ENCODE data around the gene INTS1. TPM values are rescaled to one million over a fixed set of nuclear protein-coding genes. Genes with fewer than 3 reads are reported as not detected.

The INTS1 gene
- total RNA-seq, 1 donor from 2014 or later = 89.5 TPM

DNA sequence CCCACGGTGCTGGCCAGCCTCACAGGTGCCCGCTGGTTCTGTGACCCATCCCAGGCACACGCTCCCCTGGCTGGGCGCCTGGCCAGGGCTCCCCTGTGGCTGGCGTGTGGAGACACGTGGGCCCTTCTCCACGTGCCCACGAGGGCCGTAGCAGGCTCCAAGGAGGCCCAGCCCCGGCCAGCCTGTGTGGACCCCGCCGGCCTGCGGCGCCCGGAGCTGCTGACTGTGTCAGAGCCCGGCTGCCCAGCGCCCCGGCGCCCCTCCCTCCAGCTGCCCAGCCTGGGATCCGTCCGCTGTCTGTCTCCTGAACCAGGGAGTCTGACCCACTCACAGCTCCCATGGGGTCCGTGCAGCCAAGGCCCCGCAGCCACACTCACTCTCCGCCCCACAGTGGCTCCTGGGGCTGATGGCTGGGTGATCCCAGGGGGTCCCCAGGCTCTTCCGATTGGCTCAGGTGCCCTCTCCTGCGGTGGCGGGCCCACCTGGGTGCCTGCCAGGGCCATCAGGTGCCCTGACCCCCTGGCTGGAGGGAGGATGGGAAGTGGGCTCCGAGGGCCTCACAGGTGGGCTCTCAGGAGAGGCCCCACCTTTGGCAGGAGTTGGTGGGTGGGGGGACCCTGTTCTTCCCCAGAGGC lies 42.2 kb upstream of the INTS1 start:
- Mint-ChIP-seq H3K4me1 (no peaks in the 10 kb centered on the region), H3K4me3 (no peak overlapping the region), H3K27ac (no peak overlapping the region), H3K27me3 (no peaks in the 10 kb centered on the region), H3K9me3 (no peaks in the 10 kb centered on the region), H3K36me3 (ENCODE audit: low read depth) (peaks cover 3% of the 10 kb centered on the region)
- no peak for DNase-seq
- intact Hi-C loops (cut with micrococcal nuclease) = no loop called here

DNA sequence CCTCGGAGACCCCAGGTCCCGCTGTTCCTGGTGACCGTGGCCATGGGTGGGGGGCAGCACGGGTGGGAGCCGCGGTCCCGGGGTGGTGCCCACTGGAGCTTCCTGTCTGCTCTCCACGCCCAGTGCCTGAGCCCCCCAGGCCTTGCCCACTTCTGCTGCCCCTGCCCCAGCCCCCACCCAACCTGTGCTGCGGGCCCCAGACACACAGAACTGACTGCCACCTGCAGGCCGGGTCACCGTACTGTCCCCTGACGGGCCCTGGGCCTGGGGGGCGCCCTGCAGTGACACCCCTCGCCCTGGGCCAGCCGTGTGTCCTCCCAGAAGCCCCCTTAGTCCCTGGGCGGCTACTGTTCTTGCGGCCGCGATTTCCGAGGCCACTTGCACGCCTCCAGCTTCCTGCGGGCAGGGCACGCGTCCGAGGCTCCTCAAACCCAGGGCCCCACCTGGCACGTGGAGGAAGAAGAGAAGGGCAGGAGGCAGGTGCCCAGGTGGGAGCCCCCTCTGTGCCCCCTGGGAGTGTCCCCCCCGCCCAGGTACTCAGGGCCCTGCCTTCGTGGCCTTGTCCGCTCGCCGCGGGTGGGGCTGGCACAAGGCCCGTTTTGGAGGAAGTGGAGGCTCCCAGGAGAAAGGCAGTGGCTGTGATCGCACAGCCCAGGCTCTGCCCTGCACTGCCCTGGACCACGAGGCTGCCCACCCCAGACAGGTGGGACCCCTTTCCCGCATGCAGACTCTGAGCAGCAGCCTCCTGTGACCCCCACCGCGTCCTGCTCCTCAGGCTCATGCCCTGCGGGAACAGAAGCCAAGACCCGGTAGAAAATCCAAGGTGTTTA lies 41.4 kb upstream of the INTS1 start:
- DNase-seq = no peak
- H3K9me3 Mint-ChIP-seq = no peaks in the 10 kb centered on the region
- H3K4me3 Mint-ChIP-seq = no peak overlapping the region
- intact Hi-C loops (cut with micrococcal nuclease) = no loop called here
- no peak overlapping the region for H3K27ac Mint-ChIP-seq
- no peaks in the 10 kb centered on the region for H3K4me1 Mint-ChIP-seq
- H3K36me3 Mint-ChIP-seq (ENCODE audit: low read depth) = peaks cover 7% of the 10 kb centered on the region
- no peaks in the 10 kb centered on the region for H3K27me3 Mint-ChIP-seq

DNA sequence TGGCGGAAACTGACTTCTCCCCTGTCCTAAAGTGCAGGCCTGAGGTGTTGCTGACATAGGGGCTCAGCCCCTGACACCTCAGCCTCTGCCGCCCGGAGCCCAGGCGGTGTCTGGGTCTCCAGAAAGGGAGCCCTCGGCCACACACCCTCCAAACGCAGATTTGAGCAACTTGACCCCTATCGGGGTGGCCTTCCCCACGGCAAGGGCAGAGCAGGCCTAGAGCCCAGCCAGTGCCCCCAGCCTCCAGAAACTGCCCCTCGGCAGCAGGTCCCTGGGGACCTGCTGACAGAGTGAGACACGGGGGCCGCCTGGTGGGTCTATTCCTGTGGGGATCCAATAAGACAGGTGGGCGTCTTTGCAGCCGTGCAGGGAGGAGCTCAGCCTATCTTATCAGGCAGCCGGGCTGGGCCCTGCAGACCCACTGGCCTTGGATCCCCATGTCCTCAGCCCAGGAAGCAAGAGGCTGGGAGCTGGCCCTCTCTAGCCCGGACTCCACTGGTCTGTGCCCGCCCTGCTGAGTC lies 40.8 kb upstream of the INTS1 start:
- no peak overlapping the region for H3K27ac Mint-ChIP-seq
- no peaks in the 10 kb centered on the region for H3K9me3 Mint-ChIP-seq
- no peaks in the 10 kb centered on the region for H3K4me1 Mint-ChIP-seq
- H3K36me3 Mint-ChIP-seq (ENCODE audit: low read depth) = peaks cover 7% of the 10 kb centered on the region
- no peak overlapping the region for H3K4me3 Mint-ChIP-seq
- no peaks in the 10 kb centered on the region for H3K27me3 Mint-ChIP-seq
- no peak for DNase-seq
- intact Hi-C loops (cut with micrococcal nuclease) = no loop called here

GRCh38 chr7:1544178-1544895 lies 40.1 kb upstream of the INTS1 start:
- H3K4me1 Mint-ChIP-seq = no peaks in the 10 kb centered on the region
- no peak for DNase-seq
- no peaks in the 10 kb centered on the region for H3K27me3 Mint-ChIP-seq
- no peak overlapping the region for H3K4me3 Mint-ChIP-seq
- no peaks in the 10 kb centered on the region for H3K9me3 Mint-ChIP-seq
- intact Hi-C loops (cut with micrococcal nuclease) = no loop called here
- peaks cover 7% of the 10 kb centered on the region for H3K36me3 Mint-ChIP-seq (ENCODE audit: low read depth)
- no peak overlapping the region for H3K27ac Mint-ChIP-seq

DNA sequence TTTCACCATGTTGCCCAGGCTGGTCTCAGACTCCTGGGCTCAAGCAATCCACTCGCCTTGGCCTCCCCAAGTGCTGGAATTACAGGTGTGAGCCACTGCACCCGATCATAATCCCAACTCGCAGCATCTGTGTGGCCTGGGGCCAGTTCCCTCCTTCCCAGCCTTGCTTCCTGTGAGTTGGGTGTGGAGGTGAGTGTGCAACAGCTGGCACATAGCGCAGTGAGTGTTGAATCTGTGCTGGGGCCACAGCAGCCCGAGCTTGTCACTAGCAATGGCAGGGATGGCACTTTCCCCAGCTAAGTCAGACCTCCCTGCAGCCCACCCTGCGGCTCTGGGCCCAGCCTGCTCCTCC lies 39.6 kb upstream of the INTS1 start:
- no peak for DNase-seq
- Mint-ChIP-seq H3K9me3 (no peaks in the 10 kb centered on the region), H3K27me3 (no peaks in the 10 kb centered on the region), H3K4me1 (no peaks in the 10 kb centered on the region), H3K27ac (no peak overlapping the region), H3K4me3 (no peak overlapping the region), H3K36me3 (ENCODE audit: low read depth) (peaks cover 7% of the 10 kb centered on the region)
- intact Hi-C loops (cut with micrococcal nuclease) = no loop called here

DNA sequence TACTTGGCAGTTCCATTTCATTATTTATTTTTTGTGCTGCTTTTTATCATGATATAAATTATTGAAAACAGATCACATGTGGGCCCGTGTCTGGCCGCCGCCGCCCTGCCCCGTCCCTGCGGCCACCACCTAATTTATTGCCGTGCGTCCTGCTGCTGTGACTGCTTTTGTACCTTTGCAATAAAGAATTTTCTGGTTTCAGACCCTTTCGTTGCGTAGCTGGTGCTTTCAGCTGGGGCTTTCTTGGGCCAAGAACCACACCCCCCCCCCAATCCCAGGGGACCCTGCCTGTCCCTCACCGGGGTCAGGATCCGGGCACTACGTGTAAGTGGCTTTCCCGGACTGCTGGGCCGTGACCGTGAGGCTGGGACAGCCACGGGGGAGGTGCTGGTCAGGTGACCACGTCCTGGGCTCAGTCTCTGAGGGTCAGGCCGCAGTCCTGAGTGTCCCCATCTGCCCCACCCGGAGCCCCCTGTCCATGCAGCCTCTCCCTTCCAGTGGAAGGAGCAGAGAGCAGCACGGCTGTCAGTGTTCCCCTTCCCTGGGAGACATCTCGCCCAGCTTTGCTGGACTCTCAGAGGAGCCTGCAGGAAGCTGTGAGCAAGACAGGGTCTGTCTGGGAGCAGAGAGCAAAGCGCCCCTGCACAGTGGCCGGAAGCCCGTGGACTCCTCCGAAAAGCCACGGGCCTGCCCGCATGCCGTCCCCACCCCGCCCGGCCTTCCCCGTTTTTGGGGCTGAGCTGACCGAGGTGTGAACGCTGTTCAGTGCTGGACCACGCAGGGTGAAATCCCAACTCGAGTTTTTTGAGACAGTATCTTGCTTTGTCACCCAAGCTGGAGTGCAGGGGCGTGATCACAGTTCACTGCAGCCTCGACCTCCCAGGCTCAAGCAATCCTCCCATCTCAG lies 38.9 kb upstream of the INTS1 start:
- no peak overlapping the region for H3K27ac Mint-ChIP-seq

GRCh38 chr7:1542329-1542728 lies 38.1 kb upstream of the INTS1 start:
- H3K27me3 Mint-ChIP-seq = no peaks in the 10 kb centered on the region
- intact Hi-C loops (cut with micrococcal nuclease) = no loop called here
- DNase-seq = no peak

More for the DNA sequence above, 38.9 kb upstream of the INTS1 start:
- Mint-ChIP-seq H3K4me3 (no peak overlapping the region), H3K9me3 (no peaks in the 10 kb centered on the region), H3K4me1 (no peaks in the 10 kb centered on the region), H3K36me3 (ENCODE audit: low read depth) (peaks cover 7% of the 10 kb centered on the region), H3K27me3 (no peaks in the 10 kb centered on the region)
- no peak for DNase-seq
- intact Hi-C loops (cut with micrococcal nuclease) = no loop called here

DNA sequence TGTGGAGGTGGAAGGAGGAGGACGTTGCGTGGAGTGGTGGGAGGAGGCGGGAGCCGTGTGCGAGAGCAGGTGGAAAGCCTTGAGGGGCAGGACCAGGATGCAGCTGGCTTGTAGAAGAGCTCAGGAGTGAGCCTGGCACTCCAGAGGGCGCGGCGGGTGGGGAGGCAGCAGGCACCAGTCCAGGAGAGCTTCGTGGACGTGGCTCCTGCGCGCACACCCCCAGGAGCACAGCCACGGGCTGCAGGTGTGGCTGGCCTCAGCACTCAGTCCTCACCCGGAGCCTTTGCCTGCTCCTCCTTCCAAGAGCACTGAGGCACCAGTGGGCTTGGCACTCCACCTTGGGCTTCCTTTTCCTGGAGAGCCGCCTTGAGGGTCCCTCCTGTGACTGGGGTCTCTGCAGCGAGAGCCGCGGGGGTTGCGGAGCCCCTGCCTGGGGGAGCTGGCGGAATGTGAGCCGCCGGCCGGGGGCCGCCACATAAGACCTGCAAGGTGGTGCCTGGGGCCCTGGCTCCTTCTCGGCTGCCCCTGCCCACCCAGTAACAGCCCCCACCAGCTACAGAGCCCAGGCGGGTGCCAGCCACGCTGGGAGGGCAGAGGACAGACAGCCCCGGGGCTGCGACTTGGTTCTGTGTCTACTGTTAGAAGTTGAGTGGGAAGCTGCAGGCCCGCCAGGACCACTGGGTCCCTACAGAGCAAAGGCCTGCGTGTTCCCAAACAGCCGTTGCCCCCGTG lies 37.4 kb upstream of the INTS1 start:
- DNase-seq = no peak
- Mint-ChIP-seq H3K4me3 (no peak overlapping the region), H3K27me3 (no peaks in the 10 kb centered on the region), H3K9me3 (no peaks in the 10 kb centered on the region), H3K4me1 (no peaks in the 10 kb centered on the region), H3K36me3 (ENCODE audit: low read depth) (peaks cover 8% of the 10 kb centered on the region), H3K27ac (no peak overlapping the region)
- intact Hi-C loops (cut with micrococcal nuclease) = no loop called here

More at GRCh38 chr7:1542329-1542728, 38.1 kb upstream of the INTS1 start:
- Mint-ChIP-seq H3K4me1 (no peaks in the 10 kb centered on the region), H3K4me3 (no peak overlapping the region), H3K36me3 (ENCODE audit: low read depth) (peaks cover 7% of the 10 kb centered on the region), H3K9me3 (no peaks in the 10 kb centered on the region), H3K27ac (no peak overlapping the region)

GRCh38 chr7:1540776-1541271 lies 36.6 kb upstream of the INTS1 start:
- Mint-ChIP-seq H3K27me3 (no peaks in the 10 kb centered on the region), H3K4me1 (peaks cover 2% of the 10 kb centered on the region), H3K9me3 (no peaks in the 10 kb centered on the region), H3K4me3 (no peak overlapping the region), H3K36me3 (ENCODE audit: low read depth) (peaks cover 12% of the 10 kb centered on the region), H3K27ac (no peak overlapping the region)
- intact Hi-C loops (cut with micrococcal nuclease) = no loop called here
- no peak for DNase-seq

- DNase-seq = no peak
- H3K27me3 Mint-ChIP-seq = no peaks in the 10 kb centered on the region
- intact Hi-C loops (cut with micrococcal nuclease) = no loop called here
- peaks cover 12% of the 10 kb centered on the region for H3K36me3 Mint-ChIP-seq (ENCODE audit: low read depth)
- H3K4me1 Mint-ChIP-seq = peaks cover 2% of the 10 kb centered on the region
- H3K4me3 Mint-ChIP-seq = no peak overlapping the region
- no peaks in the 10 kb centered on the region for H3K9me3 Mint-ChIP-seq
- no peak overlapping the region for H3K27ac Mint-ChIP-seq
Observed at GRCh38 chr7:1539882-1540775, 35.9 kb upstream of the INTS1 start.

DNA sequence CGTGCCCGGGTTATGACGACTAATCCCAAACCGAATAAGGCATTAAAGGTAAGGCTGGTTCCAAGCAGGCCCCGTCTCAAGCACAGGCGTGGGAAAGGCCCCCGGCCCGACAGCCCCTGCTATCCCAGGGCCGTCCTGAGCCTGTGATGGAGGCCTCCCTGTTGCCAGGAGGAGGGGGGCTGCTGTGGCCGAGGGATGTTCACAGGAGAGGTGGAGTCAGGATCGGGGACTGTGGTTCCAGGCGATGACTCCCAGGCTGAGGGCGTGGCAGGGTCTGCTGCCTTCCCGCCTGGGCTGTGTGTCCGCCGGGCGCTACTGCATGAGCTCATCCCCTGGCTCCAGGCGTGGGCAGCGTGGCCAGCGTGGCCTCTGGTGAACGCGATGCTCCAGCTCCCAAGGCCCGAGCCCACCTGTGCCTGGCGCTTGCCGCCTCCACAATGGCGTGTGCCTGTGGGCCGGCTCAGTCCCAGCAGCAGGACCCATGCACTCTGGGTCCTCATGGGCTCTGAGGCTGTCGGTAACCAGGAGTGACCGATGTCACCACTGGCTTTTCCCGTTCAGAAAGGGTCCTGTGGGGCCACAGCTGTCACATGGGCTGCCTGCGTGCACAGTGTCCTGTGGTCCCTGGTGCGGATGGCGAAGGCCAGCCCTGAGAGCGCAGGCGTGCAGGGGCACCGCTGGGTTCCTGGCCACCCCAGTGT lies 35.1 kb upstream of the INTS1 start:
- intact Hi-C loops (cut with micrococcal nuclease) = no loop called here
- no peak overlapping the region for H3K4me3 Mint-ChIP-seq
- no peaks in the 10 kb centered on the region for H3K9me3 Mint-ChIP-seq
- H3K27ac Mint-ChIP-seq = no peak overlapping the region
- H3K27me3 Mint-ChIP-seq = no peaks in the 10 kb centered on the region
- peaks cover 12% of the 10 kb centered on the region for H3K36me3 Mint-ChIP-seq (ENCODE audit: low read depth)
- DNase-seq = no peak
- peaks cover 2% of the 10 kb centered on the region for H3K4me1 Mint-ChIP-seq

All from activated CD4-positive, alpha-beta T cell treated with anti-CD3 and anti-CD28 coated beads, Interleukin-2, amount 10 ng/mL, durations not matched to agents 24 days and 14 days (primary cell).